ENCODE results near the gene MYRF.
A peak's percentile ranks its signal among the peaks of the same experiment; 100 is the strongest.

DNA sequence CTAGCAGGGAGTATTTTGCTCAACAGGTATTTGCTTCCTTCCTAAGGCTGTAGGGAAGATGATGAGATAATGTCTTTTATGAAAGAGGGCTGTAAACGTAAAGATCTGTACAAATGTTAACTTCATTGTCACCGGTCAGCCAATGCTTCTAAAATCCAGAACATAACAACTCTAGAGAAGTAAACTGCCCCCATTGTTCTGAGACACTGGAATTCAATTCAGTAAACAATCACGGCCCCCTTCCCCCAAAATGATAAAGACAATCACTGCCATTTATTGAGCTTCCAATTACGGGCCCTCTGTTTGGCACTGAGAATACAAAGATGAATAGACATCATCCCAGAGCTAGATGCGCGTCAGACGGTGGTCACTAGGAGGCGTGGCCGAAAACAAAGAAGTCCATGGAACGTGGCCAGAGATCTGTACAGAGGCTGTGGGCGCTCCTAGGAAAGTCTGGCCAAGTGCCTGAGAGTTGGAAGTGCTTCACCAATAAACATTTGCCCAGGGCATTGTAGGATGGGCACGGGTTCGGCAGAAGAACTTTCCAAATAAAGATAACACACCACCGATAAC lies 39.4 kb downstream of the MYRF start:
- TF ChIP-seq, protein P1, sequence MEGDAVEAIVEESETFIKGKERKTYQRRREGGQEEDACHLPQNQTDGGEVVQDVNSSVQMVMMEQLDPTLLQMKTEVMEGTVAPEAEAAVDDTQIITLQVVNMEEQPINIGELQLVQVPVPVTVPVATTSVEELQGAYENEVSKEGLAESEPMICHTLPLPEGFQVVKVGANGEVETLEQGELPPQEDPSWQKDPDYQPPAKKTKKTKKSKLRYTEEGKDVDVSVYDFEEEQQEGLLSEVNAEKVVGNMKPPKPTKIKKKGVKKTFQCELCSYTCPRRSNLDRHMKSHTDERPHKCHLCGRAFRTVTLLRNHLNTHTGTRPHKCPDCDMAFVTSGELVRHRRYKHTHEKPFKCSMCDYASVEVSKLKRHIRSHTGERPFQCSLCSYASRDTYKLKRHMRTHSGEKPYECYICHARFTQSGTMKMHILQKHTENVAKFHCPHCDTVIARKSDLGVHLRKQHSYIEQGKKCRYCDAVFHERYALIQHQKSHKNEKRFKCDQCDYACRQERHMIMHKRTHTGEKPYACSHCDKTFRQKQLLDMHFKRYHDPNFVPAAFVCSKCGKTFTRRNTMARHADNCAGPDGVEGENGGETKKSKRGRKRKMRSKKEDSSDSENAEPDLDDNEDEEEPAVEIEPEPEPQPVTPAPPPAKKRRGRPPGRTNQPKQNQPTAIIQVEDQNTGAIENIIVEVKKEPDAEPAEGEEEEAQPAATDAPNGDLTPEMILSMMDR (IDR thresholded peaks at IDR 0.05): no peak
- peak in 1 of 3 donors; percentile 18 for TF ChIP-seq POLR2AphosphoS5 (IDR thresholded peaks at IDR 0.05)

Measured in stomach (tissue), 4 donors.